Endothelial cell of umbilical vein (primary cell): ENCODE data around the gene FMN2. TPM values are rescaled to one million over a fixed set of nuclear protein-coding genes. Genes with fewer than 3 reads are reported as not detected.

Experiments
- BruUV-seq: library from RNA; stranded (reverse); fragments of 400-500 nt; replicated peaks from 2 replicates; lab custom pipeline; 2021; lab: Mats Ljungman, UMichigan
- CTCF ChIA-PET: fragments of 300-600, 350-600 bp; sonication (Branson Sonifier 250); formaldehyde crosslinking; loops from one replicate; lab custom pipeline; 2021; ENCODE audit warnings: antibody characterized with exemption, inconsistent platforms; lab: Charles Lee
- POLR2A ChIA-PET: fragments of 300-600, 350-600 bp; sonication (Branson Sonifier 250); formaldehyde crosslinking; loops from one replicate; lab custom pipeline; 2021; ENCODE audit warnings: antibody characterized with exemption, inconsistent platforms; lab: Charles Lee
- DNase-seq: peaks from one replicate; pipeline ENCODE4 v3.0.0-alpha.2; 2011; ENCODE audit warnings: low read depth, low spot score
- FAIRE-seq: peaks from 2 replicates; lab custom pipeline; 2011; peaks lifted over from hg19 to GRCh38; lab: Jason Lieb, UNC
- H2AFZ ChIP-seq: 2 replicates; pipeline ENCODE4 v1.6.0; 2012; ENCODE audit warnings: low read depth, low read length, control low read depth, inconsistent platforms
- H3K27ac ChIP-seq: 2 replicates; pipeline ENCODE4 v1.5.1; 2011; ENCODE audit warnings: low read depth, mild to moderate bottlenecking, control low read depth, low read length, moderate library complexity; ENCODE audit not compliant: insufficient read depth
- H3K27me3 ChIP-seq, 2 experiments: 2 replicates each; pipeline versions ENCODE4 v1.6.0 to v1.6.1; 2011; ENCODE audit warnings: low read length in 2 of 2, mixed read lengths in 1 of 2; ENCODE audit not compliant: control insufficient read depth in 2 of 2, insufficient read depth in 2 of 2
- H3K36me3 ChIP-seq, 2 experiments: 2 replicates in 1 of 2; 3 replicates in 1 of 2; pipeline ENCODE4 v1.5.1; 2011; ENCODE audit warnings: low read length in 2 of 2, mild to moderate bottlenecking in 1 of 2, moderate library complexity in 1 of 2; ENCODE audit not compliant: control insufficient read depth in 2 of 2, insufficient read depth in 2 of 2; ENCODE audit errors: extremely low read depth in 1 of 2
- H3K4me1 ChIP-seq: 3 replicates; pipeline ENCODE4 v1.5.1; 2011; ENCODE audit warnings: mild to moderate bottlenecking, low read length; ENCODE audit not compliant: control insufficient read depth, insufficient read depth; ENCODE audit errors: extremely low read depth
- H3K4me2 ChIP-seq: 2 replicates; pipeline ENCODE4 v1.6.1; 2011; ENCODE audit warnings: low read length, control low read depth, mixed read lengths; ENCODE audit not compliant: insufficient read depth
- H3K4me3 ChIP-seq, 3 experiments: fragments of 200-600 bp in 1 of 3; sonication (generic), shearing (Covaris generic) in 1 of 3; replicated peaks in 1 of 3; 2 replicates each; pipeline ENCODE4 v1.5.1; 2011 to 2016; ENCODE audit warnings: control low read depth in 3 of 3, low read length in 3 of 3, mild to moderate bottlenecking in 2 of 3, inconsistent platforms in 1 of 3, low read depth in 1 of 3, moderate library complexity in 1 of 3; ENCODE audit not compliant: insufficient read depth in 1 of 3
- H3K79me2 ChIP-seq: 2 replicates; pipeline ENCODE4 v1.6.0; 2012; ENCODE audit warnings: low read length, inconsistent platforms; ENCODE audit not compliant: control insufficient read depth, insufficient read depth
- H3K9ac ChIP-seq: replicated peaks from 2 replicates; pipeline ENCODE3; 2011; ENCODE audit warnings: low read length, control low read depth; ENCODE audit not compliant: insufficient read depth; ENCODE audit errors: extremely low read depth
- H3K9me1 ChIP-seq: replicated peaks from 3 replicates; pipeline ENCODE4 v1.6.0; 2011; ENCODE audit warnings: mild to moderate bottlenecking, low read length; ENCODE audit not compliant: control insufficient read depth, insufficient read depth; ENCODE audit errors: extremely low read depth
- H3K9me3 ChIP-seq: replicated peaks from 2 replicates; pipeline ENCODE4 v1.5.1; 2012; ENCODE audit warnings: low read length, inconsistent platforms; ENCODE audit not compliant: control insufficient read depth, insufficient read depth
- H4K20me1 ChIP-seq: replicated peaks from 2 replicates; pipeline ENCODE3; 2011; ENCODE audit warnings: mild to moderate bottlenecking, low read length; ENCODE audit not compliant: control insufficient read depth, insufficient read depth; ENCODE audit errors: extremely low read depth
- EZH2 ChIP-seq: IDR thresholded peaks from 2 replicates; pipeline ENCODE4 v1.6.1; 2012; ENCODE audit warnings: borderline replicate concordance, low read depth, mild to moderate bottlenecking, moderate library complexity, low read length, inconsistent platforms; ENCODE audit not compliant: severe bottlenecking
- GATA2 ChIP-seq: IDR thresholded peaks from 2 replicates; pipeline ENCODE4 v1.7.0; 2011; ENCODE audit warnings: low read depth, mild to moderate bottlenecking, moderate library complexity, mixed read lengths, low read length; ENCODE audit not compliant: insufficient read length, insufficient read depth
- JUN ChIP-seq: IDR thresholded peaks from 2 replicates; pipeline ENCODE4 v1.6.1; 2011; ENCODE audit warnings: borderline replicate concordance, low read depth; ENCODE audit not compliant: insufficient read length, insufficient read depth
- POLR2AphosphoS5 ChIP-seq: IDR thresholded peaks from 2 replicates; pipeline ENCODE4 v1.6.1; 2012; ENCODE audit warnings: low read depth, mild to moderate bottlenecking, control low read depth, low read length, moderate library complexity; ENCODE audit not compliant: insufficient read depth
- dilution Hi-C: fragments of 300-500 bp; cut with MboI; formaldehyde crosslinking; loops from one replicate; pipeline ENCODE4 v1.15.0; 2019; ENCODE audit warnings: low sequenced_read_pairs; ENCODE audit not compliant: extremely low pct_ligation_motif_present
- intact Hi-C: fragments of 100-400 bp; cut with micrococcal nuclease; formaldehyde crosslinking; loops from one replicate; pipeline ENCODE4 v1.10.0; 2022
- polyA plus RNA-seq, 4 experiments: library from polyadenylated mRNA; depleted of rRNA in 3 of 4; stranded (reverse) in 3 of 4; unstranded in 1 of 4; fragments of >200 nt; gene quantifications; 2 replicates each; pipeline versions ENCODE4 v1.2.1 to v1.2.3, GENCODE V29; 2011 to 2012; ENCODE audit warnings: missing spikeins in 1 of 4
- total RNA-seq: library from RNA; stranded (reverse); gene quantifications from 2 replicates; pipeline ENCODE4 v1.2.3, GENCODE V29; 2021
- TF ChIP-seq, protein P1 (sequence below): IDR thresholded peaks from 2 replicates; pipeline ENCODE4 v1.6.1; 2011; ENCODE audit not compliant: insufficient read depth, insufficient read length
- TF ChIP-seq, protein P2 (sequence below), 2 donors: IDR thresholded peaks; 1 replicate in 1 of 2; 2 replicates in 1 of 2; pipeline ENCODE4 v1.5.1; 2011; ENCODE audit warnings: low read length in 2 of 2, mild to moderate bottlenecking in 2 of 2, moderate library complexity in 2 of 2, control low read depth in 1 of 2, inconsistent platforms in 1 of 2, low read depth in 1 of 2; ENCODE audit not compliant: insufficient read depth in 1 of 2; ENCODE audit errors: extremely low read depth in 1 of 2

The FMN2 gene
- total and polyA plus RNA-seq, 2 donors (not counting 3 experiments of a cell fraction or from before 2014, with no cell fraction given), result not detected

GRCh38 chr1:240164742-240165141 is 73.1 kb downstream of the FMN2 start:
- no peaks in the 10 kb centered on the region for H3K36me3 ChIP-seq
- ChIA-PET CTCF (interaction anchor here (1.4 kb wide), 1 partner anchor 25 kb away, joined by 3 read pairs; no protein-coding TSS in a partner anchor), POLR2A (no interaction called here)
- no peak overlapping the region for H3K9ac ChIP-seq
- DNase-seq (no peak), FAIRE-seq (no peak)
- no peaks in the 10 kb centered on the region for H3K4me1 ChIP-seq
- H4K20me1 ChIP-seq, result peaks cover 2% of the 10 kb centered on the region
- H3K27me3 ChIP-seq, result no peaks in the 10 kb centered on the region
- TF ChIP-seq, protein P1, sequence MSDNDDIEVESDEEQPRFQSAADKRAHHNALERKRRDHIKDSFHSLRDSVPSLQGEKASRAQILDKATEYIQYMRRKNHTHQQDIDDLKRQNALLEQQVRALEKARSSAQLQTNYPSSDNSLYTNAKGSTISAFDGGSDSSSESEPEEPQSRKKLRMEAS, result no peak
- TF ChIP-seq JUN, result no peak
- TF ChIP-seq EZH2, result no peak
- no peak for TF ChIP-seq GATA2
- TF ChIP-seq POLR2AphosphoS5, result no peak
- TF ChIP-seq, protein P2, sequence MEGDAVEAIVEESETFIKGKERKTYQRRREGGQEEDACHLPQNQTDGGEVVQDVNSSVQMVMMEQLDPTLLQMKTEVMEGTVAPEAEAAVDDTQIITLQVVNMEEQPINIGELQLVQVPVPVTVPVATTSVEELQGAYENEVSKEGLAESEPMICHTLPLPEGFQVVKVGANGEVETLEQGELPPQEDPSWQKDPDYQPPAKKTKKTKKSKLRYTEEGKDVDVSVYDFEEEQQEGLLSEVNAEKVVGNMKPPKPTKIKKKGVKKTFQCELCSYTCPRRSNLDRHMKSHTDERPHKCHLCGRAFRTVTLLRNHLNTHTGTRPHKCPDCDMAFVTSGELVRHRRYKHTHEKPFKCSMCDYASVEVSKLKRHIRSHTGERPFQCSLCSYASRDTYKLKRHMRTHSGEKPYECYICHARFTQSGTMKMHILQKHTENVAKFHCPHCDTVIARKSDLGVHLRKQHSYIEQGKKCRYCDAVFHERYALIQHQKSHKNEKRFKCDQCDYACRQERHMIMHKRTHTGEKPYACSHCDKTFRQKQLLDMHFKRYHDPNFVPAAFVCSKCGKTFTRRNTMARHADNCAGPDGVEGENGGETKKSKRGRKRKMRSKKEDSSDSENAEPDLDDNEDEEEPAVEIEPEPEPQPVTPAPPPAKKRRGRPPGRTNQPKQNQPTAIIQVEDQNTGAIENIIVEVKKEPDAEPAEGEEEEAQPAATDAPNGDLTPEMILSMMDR (IDR thresholded peaks at IDR 0.05; ENCODE audit: extremely low read depth in 1 of 2, insufficient read depth in 1 of 2, low read depth in 1 of 2, low read length in 2 of 2), result no peak
- H3K4me2 ChIP-seq, result no peak overlapping the region
- no peak overlapping the region for H3K27ac ChIP-seq
- dilution Hi-C loops (no loop called here), intact Hi-C loops (no loop called here)
- H3K79me2 ChIP-seq, result no peaks in the 10 kb centered on the region
- no peak overlapping the region for H2AFZ ChIP-seq
- H3K9me1 ChIP-seq, result no peaks in the 10 kb centered on the region
- no peaks in the 10 kb centered on the region for H3K9me3 ChIP-seq
- BruUV-seq, result no TSS peak
- no peak overlapping the region for H3K4me3 ChIP-seq
